Measurements from ENCODE around the gene SETD1A.

SETD1A gene

DNA sequence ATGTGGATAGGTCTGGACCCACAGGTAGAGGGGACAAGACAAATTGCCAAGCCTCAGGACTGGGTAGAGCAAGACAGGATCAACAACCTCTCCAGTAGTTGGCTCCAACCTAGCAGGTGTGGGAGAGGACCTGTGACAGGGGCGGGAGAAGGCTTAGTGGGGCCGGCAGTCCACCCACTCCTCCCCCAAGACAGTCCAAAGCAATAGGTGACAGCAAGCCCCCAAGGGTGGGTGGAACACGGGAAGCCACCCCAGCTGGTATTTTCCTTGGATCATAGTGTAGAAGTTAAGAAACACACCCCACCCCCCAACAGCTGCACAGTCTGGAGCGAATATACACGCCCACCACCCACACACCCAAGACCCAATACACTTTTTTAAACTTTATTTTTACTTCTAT, 71.7 kb downstream of the SETD1A start:
- in situ Hi-C loops (cut with MboI; ENCODE audit: low pct_unique_long_range_greater_than_20kb, low sequenced_read_pairs, unreplicated experiment): no loop called here
- DNase-seq (ENCODE audit: low spot score): no peak
- TF ChIP-seq, protein P1, sequence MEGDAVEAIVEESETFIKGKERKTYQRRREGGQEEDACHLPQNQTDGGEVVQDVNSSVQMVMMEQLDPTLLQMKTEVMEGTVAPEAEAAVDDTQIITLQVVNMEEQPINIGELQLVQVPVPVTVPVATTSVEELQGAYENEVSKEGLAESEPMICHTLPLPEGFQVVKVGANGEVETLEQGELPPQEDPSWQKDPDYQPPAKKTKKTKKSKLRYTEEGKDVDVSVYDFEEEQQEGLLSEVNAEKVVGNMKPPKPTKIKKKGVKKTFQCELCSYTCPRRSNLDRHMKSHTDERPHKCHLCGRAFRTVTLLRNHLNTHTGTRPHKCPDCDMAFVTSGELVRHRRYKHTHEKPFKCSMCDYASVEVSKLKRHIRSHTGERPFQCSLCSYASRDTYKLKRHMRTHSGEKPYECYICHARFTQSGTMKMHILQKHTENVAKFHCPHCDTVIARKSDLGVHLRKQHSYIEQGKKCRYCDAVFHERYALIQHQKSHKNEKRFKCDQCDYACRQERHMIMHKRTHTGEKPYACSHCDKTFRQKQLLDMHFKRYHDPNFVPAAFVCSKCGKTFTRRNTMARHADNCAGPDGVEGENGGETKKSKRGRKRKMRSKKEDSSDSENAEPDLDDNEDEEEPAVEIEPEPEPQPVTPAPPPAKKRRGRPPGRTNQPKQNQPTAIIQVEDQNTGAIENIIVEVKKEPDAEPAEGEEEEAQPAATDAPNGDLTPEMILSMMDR (IDR thresholded peaks at IDR 0.05; ENCODE audit: extremely low read depth, insufficient read depth, missing control alignments): no peak

DNA sequence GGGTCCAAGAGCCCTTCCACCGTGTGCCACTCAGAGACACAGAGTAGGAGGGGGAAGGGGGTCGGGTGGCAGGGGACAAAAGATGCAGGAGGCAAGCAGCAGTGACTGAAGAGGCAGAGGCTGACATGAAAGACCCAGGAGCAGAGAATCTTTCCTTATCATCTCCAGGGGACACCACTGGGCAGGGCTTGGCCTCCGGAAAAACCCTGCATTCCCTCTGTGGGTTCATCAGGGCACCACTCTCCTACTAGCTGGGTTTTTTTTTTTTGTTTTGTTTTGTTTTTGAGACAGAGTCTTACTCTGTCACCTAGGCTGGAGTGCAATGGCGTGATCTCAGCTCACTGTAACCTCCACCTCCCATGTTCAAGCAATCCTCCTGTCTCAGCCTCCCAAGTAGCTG, 73.7 kb downstream of the SETD1A start:
- in situ Hi-C loops (cut with MboI; ENCODE audit: low pct_unique_long_range_greater_than_20kb, low sequenced_read_pairs, unreplicated experiment): no loop called here
- no peak for DNase-seq (ENCODE audit: low spot score)
- TF ChIP-seq, protein P1 (IDR thresholded peaks at IDR 0.05; ENCODE audit: extremely low read depth, insufficient read depth, missing control alignments): no peak

DNA sequence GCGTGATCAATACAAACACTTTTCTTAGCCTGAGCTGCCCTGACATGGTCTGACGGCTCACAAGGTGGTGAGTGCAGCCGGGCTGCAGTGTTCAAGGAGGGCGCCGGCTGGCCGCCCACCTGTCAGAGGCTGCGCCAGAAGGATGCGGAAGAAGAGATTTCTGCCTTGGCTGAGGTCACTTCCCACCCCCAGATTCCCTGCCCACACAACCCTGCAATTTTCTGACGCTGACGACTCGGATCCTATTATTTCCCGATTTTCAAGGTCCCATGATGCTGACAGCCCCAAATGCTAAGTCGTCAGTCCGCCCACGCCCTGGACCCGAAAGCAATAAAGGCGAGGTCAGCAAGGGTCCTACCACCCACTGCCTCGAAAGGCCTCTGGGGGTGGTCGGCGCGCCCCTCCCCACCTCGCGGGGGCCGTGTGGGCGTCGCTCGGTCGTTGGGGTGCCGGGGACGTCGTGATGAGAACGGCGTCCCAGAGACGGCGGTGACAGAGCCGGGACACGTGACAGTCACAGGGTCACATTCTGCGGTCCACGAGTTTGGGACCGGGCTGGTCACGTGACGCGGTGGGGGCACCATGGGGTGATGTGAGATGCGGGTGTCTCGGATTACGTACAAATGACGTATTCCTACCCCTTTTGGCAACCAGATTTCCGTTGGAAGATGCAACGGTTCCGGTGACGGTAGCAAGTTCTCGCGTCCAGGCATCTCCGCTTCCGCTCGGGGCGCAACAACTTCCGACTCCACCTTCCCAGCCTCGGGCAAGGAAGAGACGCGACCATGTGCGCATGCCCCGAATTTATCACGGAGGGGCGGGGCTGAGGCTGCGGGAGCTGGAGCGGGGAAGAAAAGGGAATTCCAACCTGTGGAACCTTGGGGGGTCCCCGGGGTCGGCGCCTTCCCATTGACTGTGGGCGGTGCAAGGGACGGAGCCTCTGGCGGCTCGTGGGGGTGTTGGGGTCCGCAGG, 75.5 kb downstream of the SETD1A start, which contains the start of gene STX4:
Gene STX4 (plus strand): TSS at position 823 of the 973 bp plus-strand sequence. CDS start 248 bp downstream, outside the sequence.
- TF ChIP-seq, protein P1 (IDR thresholded peaks at IDR 0.05; ENCODE audit: extremely low read depth, insufficient read depth, missing control alignments): no peak
- DNase-seq (ENCODE audit: low spot score): peak; percentile 96
- in situ Hi-C loops (cut with MboI; ENCODE audit: low pct_unique_long_range_greater_than_20kb, low sequenced_read_pairs, unreplicated experiment): no loop called here

DNA sequence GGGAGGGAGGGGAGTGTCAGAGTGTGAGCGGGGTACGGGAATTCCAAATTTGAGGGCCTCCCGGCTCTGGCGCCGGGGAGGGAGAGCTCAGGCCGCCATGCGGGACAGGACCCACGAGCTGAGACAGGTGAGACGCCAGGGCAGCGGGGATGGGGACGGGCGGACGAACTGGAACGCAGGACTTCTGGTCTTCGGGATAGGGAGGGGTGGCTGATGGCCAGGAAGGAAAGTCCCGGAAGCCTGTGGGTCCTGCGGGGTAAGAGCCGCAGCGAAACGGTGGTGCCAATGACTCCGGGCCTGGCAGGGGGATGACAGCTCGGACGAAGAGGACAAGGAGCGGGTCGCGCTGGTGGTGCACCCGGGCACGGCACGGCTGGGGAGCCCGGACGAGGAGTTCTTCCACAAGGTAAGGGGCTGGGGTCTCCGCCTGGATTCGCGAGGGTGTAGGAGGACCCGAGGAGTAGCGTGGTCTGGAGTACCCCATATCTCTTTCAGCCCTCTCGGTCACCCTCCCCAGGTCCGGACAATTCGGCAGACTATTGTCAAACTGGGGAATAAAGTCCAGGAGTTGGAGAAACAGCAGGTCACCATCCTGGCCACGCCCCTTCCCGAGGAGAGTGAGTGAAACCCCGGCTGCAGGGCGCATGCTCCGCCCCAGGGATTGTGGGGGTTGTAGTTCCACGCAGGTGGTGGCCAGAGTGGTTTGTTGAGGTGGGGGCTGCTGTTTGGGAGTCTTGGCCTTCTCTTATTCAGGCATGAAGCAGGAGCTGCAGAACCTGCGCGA, 76.3 kb downstream of the SETD1A start:
- TF ChIP-seq, protein P1 (IDR thresholded peaks at IDR 0.05; ENCODE audit: extremely low read depth, insufficient read depth, missing control alignments): no peak
- peak; percentile 94 for DNase-seq (ENCODE audit: low spot score)
- in situ Hi-C loops (cut with MboI; ENCODE audit: low pct_unique_long_range_greater_than_20kb, low sequenced_read_pairs, unreplicated experiment): no loop called here

Data from GM13977 (cell line).